Raji (cell line): Measurements from ENCODE around the gene EFTUD2.

Source experiments
- POLR2A ChIP-seq: IDR thresholded peaks from 2 replicates; pipeline ENCODE4 v1.6.1; 2011; ENCODE audit warnings: low read depth, low read length, control low read depth; ENCODE audit not compliant: insufficient read depth

The EFTUD2 gene

DNA sequence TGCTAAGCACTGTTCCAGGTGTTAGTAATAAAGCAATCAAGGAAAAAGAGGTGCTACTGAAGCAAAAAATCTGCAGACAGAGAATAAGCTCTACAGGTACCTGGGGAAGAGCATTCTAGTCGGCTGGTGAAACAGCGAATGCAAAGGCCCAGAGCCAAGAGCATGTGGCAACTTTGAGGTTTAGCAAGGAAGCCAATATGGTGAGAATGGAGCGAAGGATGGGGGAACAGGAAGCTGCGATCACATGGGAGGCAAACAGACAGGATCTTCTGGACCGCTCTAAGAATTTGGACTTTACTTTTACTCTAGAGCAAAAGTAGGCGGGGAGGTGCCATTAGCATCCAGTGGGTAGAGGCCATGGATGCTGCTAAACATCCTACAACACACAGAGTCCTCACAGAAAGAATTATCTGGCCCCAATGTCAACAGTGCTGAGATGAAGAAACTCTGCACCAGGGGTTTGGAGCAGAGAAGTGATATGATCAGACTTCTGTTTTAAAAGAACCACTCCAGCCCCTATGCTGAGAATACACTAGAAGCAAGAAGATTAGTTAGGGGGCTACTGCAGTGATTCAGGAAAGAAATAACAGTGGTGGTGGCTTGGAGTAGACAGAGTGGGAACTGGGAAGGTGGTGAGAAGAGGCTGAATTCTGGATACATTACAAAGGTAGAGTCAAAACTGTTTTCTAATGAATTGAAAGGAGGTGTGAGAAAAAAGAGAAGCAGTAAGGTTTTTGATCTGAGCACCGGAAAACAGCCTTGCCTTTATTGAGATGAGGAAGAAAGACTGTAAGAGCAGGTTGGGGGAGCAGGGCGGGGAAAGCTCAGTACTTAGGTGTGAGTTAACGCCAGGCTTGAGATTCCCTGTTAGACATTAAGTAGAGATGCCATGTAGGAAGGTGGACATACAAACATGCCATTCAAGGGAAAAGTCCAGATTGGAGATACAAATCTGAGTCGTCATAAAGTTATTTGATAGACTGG is 11.0 kb downstream of the EFTUD2 start:
- TF ChIP-seq POLR2A, result no peak

- no peak for TF ChIP-seq POLR2A
Measured at GRCh38 chr17:44887016-44887415, 12.2 kb downstream of the EFTUD2 start.

GRCh38 chr17:44884941-44885340 is 14.3 kb downstream of the EFTUD2 start:
- no peak for TF ChIP-seq POLR2A

DNA sequence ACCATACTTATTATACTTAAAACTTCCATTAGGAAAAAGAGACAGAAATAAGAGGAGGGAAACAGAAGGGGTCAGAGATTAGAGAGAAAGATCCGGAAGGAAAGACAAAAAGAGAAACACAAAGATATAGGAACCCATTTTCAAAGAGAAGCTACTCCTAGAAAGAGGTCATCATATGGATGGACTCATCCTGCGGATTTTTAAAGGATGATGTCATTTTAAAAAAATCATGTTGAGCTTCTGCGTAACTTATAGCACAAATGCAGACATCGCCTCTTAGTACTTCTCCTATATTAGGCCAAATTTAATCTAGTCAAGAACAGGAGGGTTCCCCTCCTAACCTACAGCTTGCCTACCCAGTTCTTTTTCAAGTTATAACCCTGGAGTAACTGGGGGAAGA is 18.1 kb downstream of the EFTUD2 start:
- no peak for TF ChIP-seq POLR2A

DNA sequence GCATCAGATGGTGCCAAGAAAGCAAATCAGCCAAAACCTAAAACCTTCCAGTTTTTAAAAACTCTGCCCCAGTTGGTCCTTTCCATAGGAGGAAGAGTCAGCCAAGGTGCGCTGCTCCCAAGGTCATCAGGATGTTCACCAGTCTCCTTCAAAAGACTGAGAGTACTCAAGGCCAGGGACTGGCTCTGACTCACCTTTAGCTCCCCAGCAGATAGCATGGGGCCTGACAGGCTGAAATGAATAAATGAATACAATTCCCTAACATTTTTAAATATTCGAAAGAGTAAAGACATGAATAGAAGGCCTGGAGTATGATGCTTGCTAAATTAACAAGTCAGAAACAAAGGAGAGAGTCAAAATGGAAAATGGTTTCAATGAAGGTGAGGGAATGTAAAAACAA is 19.2 kb downstream of the EFTUD2 start:
- no peak for TF ChIP-seq POLR2A

GRCh38 chr17:44879376-44879775 is 19.9 kb downstream of the EFTUD2 start:
- TF ChIP-seq POLR2A, result no peak

DNA sequence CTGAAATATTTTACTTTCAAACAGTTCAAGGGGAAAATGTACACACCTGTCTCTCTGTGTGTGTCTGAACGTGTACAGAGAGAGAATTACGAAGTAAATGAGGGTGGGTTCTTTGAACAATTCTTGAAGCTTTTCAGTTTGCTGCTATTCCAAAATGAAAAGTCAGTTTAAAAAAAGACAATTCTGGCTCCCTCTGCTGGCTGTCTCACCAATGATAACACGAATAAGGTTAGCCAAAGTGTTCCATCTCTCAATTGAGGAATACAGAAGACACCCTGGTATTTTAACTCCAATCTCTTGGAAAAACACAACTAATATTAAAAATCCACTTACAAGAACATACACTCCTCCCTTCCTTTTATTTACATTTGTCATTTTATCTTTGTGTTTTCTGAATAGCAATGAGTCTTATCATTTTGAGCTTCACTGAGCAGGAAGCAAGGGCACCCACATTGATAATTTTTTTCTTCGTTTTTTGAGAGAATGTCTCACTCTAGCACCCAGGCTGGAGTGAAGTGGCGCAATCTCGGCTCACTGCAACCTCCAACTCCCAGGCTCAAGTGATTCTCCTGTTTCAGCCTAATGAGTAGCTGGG is 20.5 kb downstream of the EFTUD2 start:
- no peak for TF ChIP-seq POLR2A

- TF ChIP-seq POLR2A, result no peak
Measured at GRCh38 chr17:44877121-44877520, 22.1 kb downstream of the EFTUD2 start.

- TF ChIP-seq POLR2A, result no peak
Measured at GRCh38 chr17:44875761-44876160, 23.5 kb downstream of the EFTUD2 start.

DNA sequence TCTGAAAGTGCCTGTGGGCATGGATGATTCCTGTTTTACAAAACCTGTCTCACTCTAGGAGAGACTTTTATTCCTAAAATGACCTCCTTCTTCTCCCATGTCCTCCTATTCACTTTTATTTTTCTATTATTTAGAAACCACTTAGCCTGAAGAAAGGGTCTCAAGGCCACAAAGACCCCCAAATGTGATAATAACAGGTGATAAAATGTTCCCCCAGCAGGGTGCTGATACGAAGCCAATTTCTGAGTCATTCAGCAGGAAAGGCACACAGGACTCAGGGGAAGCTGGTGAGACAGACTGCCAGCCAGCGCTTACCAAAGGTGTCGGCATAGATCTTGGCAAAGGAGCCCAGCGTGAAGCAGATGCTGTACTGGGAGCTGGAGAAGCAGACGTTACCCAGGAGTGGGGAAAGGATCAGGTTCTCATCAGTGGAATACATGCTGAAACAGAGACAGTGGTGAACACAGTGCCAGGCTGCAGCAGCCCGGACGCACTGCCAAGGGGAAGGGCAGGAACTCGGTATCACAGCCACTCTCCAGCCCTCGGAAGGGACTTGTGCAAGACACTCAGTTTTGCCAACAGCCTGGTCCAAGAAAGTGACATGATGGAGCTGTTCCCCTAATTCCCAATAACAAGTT is 27.0 kb downstream of the EFTUD2 start:
- TF ChIP-seq POLR2A, result no peak

- no peak for TF ChIP-seq POLR2A
Measured at GRCh38 chr17:44871556-44871955, 27.7 kb downstream of the EFTUD2 start.

- no peak for TF ChIP-seq POLR2A
Measured at GRCh38 chr17:44867841-44868240, 31.4 kb downstream of the EFTUD2 start.

- TF ChIP-seq POLR2A, result no peak
Measured at GRCh38 chr17:44865931-44866330, 33.3 kb downstream of the EFTUD2 start.

DNA sequence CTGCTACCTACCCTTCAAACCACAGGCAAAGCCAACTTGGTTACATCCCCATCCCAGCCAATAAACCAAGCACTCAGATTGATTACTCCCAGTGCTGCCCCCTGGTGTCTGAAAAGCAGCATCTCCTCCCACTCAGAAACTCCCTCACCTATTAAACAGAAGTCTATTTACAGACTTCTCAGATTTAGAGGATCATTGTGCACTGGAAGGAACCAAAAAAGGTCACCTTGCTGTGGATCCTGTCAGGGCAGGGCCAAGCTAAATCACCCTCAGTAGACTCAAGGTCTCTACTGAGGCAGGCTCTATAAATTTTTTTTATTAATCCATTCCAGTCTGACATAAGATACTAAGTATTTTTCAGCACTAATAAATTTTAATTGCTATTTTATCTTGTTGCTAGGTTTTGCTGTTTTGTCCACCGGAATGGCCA is 34.0 kb downstream of the EFTUD2 start:
- TF ChIP-seq POLR2A, result no peak

GRCh38 chr17:44864831-44865230 is 34.4 kb downstream of the EFTUD2 start:
- no peak for TF ChIP-seq POLR2A
